HG03159 (cell line): Measurements from ENCODE around the gene POLL.

Source experiments
- ATAC-seq: cut with Tn5 transposase; IDR thresholded peaks from one replicate; pipeline ENCODE4 v1.9.1; 2021; ENCODE audit warnings: mild to moderate bottlenecking, moderate library complexity; ENCODE audit not compliant: unreplicated experiment

POLL gene

GRCh38 chr10:101573885-101574753 is 13.9 kb downstream of the POLL start:
- no peak for ATAC-seq

- no peak for ATAC-seq
These were observed 15.3 kb downstream of the POLL start for GRCh38 chr10:101572785-101573184.

GRCh38 chr10:101572126-101572525 is 15.9 kb downstream of the POLL start:
- ATAC-seq = no peak

- ATAC-seq = no peak
These were observed 16.7 kb downstream of the POLL start for GRCh38 chr10:101571271-101571925.

GRCh38 chr10:101570428-101571270 is 17.4 kb downstream of the POLL start:
- peak; percentile 11 for ATAC-seq

GRCh38 chr10:101569622-101570427 is 18.2 kb downstream of the POLL start:
- peak; percentile 58 for ATAC-seq

GRCh38 chr10:101569323-101569621 is 18.8 kb downstream of the POLL start:
- ATAC-seq = no peak

GRCh38 chr10:101568054-101568745 is 19.9 kb downstream of the POLL start:
- no peak for ATAC-seq

- no peak for ATAC-seq
These were observed 20.7 kb downstream of the POLL start for GRCh38 chr10:101567165-101568006.

GRCh38 chr10:101566333-101567164 is 21.5 kb downstream of the POLL start:
- ATAC-seq = no peak

- ATAC-seq = no peak
These were observed 22.1 kb downstream of the POLL start for GRCh38 chr10:101565936-101566332.

- no peak for ATAC-seq
These were observed 22.6 kb downstream of the POLL start for GRCh38 chr10:101565370-101565900.

GRCh38 chr10:101564490-101564991 is 23.5 kb downstream of the POLL start:
- ATAC-seq = no peak

GRCh38 chr10:101563497-101564040 is 24.5 kb downstream of the POLL start:
- no peak for ATAC-seq

- no peak for ATAC-seq
These were observed 25.1 kb downstream of the POLL start for GRCh38 chr10:101563007-101563406.

- ATAC-seq = no peak
These were observed 25.8 kb downstream of the POLL start for GRCh38 chr10:101562231-101562630.

GRCh38 chr10:101561068-101561915 is 26.8 kb downstream of the POLL start:
- ATAC-seq = no peak
